Measurements from ENCODE around the gene YWHAQ.
"Not testable (repeated sequence)": the region's sequence is repeated elsewhere in the genome, so short reads cannot be mapped to it uniquely, and the experiment has no call there.

The YWHAQ gene

DNA sequence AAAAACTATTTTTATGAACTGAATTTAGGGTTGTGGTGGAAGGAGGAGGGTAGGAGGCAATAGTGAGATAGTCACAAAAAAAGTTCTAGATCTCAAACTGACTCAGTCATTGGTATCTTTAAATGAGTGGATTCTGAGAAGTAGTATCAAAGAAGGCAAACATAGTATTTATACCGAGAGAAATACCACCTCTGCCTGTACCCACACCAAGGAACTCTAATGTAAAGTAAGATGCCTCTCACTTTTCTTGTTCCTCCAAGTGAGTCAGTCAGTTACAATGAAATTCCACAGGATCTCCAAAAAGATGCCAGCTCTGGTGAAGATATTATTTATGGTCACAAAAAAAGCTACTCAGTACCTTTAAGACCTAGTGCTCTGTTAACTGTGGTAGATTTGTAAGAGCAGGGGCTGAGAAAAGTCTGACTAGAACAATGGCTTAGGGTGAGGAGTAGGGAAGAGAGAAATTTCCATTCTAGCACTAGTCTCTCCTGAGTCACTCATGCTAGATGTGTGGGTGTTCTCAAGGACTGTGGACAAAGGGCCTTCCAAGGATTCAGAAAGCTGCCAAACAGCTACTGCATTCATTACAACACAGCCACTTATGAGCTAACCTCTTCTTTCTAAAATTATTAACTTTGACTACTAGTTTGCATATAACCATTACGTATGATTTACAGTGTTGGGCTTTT, 36.3 kb downstream of the YWHAQ start:
- DNase-seq (ENCODE audit: low spot score) = no peak

DNA sequence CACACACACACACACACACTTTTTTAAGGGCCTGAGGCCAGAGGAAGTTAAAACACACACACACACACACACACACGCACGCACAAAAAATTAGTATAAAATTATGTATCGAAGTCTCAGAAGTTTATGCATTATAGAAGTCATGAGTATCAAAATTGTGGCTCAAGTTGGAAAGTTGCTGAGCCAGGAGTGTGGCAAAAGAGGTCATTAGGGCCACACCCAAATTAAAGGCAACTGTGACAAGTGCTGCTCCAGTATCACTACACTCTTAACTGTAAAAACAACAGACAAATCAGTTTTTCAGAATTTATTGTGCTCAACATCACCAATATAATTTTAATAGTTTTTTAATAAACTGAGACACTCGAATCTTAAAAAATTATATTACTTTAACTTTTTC, 36.9 kb downstream of the YWHAQ start:
- no peak for DNase-seq (ENCODE audit: low spot score)

DNA sequence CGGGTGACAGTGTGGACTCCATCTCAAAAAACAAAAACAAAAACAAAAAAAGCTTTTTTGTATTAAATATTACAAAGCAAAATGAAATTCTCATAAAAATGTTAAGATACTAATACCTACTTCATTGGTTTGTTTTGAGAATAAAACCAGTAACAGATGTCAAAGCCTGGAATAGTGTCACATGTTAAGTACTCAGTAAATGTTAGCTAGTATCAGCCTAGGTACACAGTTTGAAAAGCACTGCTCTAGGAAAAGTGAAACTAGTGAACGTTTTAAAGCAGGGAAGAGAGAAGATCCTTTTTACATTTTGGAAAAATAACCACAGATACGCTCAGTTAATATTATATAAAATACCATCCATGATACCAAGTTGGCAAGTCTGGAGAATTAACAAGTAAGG, 38.1 kb downstream of the YWHAQ start:
- no peak for DNase-seq (ENCODE audit: low spot score)

- DNase-seq (ENCODE audit: low spot score) = no peak
These were observed 40.2 kb downstream of the YWHAQ start for GRCh38 chr2:9590641-9591040.

GRCh38 chr2:9586465-9586864, 44.3 kb downstream of the YWHAQ start:
- no peak for DNase-seq (ENCODE audit: low spot score)

- no peak for DNase-seq (ENCODE audit: low spot score)
These were observed 45.3 kb downstream of the YWHAQ start for GRCh38 chr2:9585486-9585885.

DNA sequence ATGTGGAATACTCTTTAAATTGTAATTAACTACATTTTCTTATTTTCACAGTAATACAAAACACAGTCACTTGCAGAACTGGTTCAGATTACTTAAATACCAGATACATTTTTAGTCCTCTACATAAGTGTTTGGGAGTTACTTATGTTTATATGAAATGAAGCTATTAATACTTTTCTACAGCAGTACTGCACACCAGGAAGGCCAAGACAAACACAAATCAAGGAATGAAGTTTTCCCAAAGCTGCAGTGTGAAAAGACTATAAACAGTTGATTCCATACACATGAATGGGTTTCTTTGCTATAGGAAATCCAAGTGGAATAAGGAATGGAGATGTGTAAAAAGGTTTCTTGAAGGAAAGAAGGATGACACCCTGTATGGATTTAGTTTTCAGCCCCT, 45.9 kb downstream of the YWHAQ start:
- DNase-seq (ENCODE audit: low spot score) = not testable (repeated sequence)

GRCh38 chr2:9582624-9583023, 48.2 kb downstream of the YWHAQ start:
- no peak for DNase-seq (ENCODE audit: low spot score)

DNA sequence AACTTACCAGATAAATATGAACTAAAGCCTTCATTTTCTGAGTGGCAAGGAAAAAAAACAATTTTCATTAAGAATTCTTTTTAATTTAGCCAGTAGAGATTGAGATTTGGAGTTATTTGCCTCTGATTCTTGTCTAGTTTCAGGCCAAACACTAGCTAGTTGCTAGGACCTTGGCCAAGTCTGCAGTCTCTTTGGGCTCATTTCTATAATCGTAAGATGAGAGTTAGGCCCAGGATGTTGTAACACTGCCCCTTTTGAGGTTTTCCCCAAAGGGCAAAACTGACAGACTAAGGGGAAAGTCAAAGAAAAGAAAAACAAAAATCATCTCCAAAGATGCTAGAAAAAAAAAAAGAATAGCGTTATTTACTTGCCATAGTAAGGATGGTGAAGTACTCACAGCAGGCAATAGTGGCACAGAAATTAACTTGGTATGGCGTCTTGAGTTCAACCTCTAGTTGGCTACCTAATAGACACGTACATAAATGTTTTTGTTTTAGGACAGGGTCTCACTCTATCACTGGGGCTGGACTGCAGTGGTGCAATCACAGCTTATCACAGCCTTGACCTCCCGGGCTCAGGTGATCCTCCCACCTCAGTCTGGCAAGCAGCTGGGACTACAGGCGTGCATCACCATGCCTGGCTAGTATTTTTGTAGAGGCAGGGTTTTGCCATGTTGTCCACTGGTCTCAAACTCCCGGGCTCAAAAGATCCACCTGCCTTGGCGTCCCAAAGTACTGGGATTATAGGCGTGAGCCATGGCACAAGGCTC, 52.1 kb downstream of the YWHAQ start:
- DNase-seq (ENCODE audit: low spot score) = no peak

DNA sequence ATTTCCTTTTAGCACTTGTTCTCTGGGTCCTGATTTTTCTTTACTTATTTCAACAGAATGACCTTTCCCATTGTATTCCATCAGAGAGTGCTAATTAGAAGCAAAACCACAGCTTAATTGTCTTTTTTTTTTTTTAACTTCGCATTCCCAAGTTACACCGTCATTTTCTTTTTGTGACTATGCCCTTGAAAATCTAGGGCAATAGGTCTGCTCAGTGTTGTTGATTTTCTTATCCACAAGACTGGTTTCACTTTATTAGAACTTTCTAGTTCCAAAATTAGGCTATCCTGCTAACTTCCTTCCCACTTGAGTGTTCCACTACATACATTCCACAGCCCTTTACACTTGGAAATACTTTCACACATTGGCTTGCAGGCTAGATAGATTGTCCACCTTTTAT, 56.5 kb downstream of the YWHAQ start:
- DNase-seq (ENCODE audit: low spot score) = no peak

GRCh38 chr2:9573840-9574239, 57.0 kb downstream of the YWHAQ start:
- no peak for DNase-seq (ENCODE audit: low spot score)

DNA sequence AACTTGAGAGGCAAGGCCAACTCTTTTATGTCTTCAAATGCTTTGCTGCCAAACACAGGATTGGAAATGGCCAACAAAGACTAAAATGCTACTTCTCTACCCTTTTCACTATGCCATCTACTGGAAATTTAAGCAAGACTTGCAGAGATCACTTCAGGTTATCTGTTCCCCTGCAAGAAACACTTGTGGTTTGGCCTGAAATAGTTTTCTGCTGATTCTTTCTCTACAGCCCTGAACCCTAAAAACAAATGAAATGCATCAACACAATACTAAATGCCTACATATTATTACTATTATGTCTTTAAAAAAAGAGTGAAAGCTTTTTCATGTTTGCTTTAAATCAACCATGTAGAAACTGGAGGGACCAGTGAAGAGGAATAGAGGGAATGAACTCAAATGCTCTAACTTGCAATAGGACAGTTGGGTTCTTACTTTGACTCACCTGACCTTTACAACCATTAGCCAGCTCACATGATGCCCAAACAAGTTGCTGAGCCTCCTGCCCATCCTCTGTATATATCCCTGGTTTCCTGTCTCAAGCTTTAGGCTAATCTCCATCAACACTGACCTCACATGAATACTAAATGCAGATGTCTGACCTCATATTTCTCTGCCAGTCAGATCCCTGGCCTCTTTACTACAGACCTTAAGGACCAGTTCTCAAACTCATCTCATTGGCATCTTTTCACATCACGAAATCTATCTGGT, 57.6 kb downstream of the YWHAQ start:
- DNase-seq (ENCODE audit: low spot score) = no peak

- no peak for DNase-seq (ENCODE audit: low spot score)
These were observed 60.4 kb downstream of the YWHAQ start for GRCh38 chr2:9570182-9571060.

- no peak for DNase-seq (ENCODE audit: low spot score)
These were observed 65.2 kb downstream of the YWHAQ start for GRCh38 chr2:9565436-9566153.

DNA sequence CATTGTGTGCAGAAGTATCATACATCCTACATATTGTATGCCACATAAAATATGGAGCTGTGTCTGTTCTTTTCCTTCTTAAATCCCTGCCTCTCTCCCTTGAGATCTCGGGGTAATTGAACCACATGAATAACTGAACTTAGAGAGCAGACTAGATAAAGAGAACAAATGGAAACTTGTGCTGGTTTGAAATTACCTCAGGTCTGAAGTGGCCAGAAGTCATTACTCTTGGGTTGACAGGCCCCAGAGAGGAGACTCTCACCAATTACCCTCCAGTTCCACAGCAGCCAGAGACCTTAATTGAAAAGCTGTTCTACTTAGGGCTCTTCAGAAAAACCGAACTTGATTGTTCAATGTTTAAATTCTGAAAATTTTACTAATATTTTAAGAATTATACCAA, 70.2 kb downstream of the YWHAQ start:
- DNase-seq (ENCODE audit: low spot score) = no peak

DNA sequence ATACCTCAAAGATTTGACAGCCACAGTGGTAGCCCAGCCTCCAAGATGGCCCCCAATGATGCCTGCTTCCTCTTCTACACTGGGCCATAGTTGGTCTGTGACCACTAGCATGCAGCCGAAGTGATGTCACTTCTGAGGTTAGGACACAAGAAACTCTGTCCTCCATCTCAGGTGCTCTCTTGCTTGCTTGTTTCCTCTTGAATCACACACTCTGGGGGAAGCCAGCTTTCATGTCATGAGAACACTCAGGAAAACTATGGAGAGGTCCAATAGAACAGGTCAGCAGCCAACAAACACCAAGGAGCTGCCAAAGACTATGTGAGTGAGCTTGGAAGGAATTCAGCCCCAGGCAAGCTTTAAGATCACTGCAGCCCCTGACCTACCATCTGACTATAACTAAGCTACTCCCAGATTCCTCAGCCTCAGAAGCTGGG, 71.8 kb downstream of the YWHAQ start:
- no peak for DNase-seq (ENCODE audit: low spot score)

DNA sequence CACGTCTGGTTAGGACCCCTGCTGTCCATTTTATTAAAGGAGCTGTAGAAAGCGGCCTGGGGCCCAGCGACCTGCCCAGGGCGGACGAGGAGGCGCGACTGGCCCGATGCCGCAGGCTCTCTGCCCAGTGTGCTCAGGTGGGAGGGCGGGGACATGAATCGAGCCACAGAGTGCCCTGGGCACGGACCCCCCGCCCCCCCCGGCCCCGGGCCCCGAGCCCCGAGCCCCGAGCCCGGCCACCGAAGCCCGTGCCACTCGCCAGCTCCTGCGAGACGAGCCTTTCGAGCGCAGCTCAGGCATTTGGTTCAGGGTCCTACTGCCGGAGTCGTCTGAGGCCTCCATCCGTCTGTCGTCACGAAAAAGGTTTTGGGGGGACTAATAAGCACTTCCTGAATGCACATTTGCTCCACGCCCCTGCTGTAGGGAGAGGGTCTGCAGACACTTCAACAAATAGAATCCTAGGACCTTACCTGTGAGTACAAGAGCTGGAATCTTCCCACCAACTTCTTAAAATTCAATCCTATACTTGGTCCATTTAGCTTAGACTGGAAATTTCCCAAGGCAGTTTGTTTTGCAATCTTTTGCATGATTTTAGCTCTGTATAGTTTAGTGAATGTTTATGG, 74.6 kb downstream of the YWHAQ start:
- no peak for DNase-seq (ENCODE audit: low spot score)

GRCh38 chr2:9555297-9556120, 75.3 kb downstream of the YWHAQ start, which contains the start of gene ADAM17:
ADAM17 (minus strand) TSS chr2:9555830; CDS start chr2:9555605, 225 bp downstream.
- DNase-seq (ENCODE audit: low spot score) = peak; percentile 86

DNA sequence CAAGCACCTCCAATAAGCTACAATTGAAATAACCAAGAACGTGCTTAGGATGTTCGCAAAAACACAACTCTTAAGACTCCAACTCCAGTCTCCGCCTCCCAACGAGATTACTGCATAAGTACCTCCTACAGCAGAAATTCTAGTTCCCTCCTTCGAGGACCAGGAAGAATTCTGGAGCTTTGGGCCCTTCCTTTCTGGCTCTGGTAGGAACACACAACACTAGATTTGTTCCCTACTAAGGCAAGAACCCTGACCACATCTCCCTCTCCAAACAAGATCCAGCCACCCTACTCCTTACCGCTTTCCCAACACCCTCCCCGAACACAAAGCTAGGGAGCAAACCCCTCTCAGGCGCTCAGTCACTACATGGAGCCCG, 75.9 kb downstream of the YWHAQ start:
- DNase-seq (ENCODE audit: low spot score) = no peak

Data from germinal center (tissue), 1 donor.